ELF-1 (cell line): ENCODE measurements around the gene LRRC8A.

Experiments
- DNase-seq: peaks from one replicate; pipeline ENCODE4 v3.0.0-alpha.2; 2016; ENCODE audit warnings: low read depth, low spot score

LRRC8A gene

DNA sequence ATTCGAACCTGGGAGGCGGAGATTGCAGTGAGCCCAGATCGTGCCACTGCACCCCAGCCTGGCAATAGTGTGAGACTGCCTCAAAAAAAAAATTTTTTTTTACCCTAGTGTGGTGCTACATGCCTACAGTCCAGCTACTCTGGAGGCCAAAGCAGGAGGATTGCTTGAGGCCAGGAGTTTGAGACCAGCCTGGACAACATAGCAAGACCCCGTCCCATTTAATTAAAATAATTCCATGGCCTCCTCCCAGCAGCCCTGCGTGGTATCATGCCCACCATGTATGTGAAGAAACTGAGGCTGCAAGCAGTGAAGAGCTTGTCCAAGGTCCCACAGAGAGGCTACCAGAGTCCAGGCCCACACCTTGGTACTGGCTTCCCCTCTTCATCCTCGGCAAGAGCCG, 19.4 kb downstream of the LRRC8A start:
- DNase-seq: no peak

DNA sequence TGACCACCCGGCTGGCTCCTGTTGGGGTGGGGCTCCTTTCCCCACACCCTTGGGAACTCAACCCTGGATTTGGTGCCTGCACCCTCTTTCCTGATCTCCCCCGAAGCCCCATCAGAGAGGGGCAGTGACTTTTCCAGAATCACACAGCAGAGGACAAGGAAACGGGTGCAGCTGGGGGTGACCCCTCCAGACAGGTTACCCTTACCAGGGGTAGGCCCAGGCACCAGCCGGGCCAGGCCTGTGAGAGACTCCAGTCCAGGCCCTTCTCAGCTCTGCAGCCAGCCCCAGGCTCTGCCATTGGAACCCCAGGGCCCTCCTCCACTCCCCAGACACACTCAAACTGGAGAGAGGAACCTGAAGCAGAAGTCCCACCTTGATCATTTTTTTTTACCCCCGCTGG, 19.9 kb downstream of the LRRC8A start:
- no peak for DNase-seq

GRCh38 chr9:128902351-128903078, 20.6 kb downstream of the LRRC8A start:
- no peak for DNase-seq

DNA sequence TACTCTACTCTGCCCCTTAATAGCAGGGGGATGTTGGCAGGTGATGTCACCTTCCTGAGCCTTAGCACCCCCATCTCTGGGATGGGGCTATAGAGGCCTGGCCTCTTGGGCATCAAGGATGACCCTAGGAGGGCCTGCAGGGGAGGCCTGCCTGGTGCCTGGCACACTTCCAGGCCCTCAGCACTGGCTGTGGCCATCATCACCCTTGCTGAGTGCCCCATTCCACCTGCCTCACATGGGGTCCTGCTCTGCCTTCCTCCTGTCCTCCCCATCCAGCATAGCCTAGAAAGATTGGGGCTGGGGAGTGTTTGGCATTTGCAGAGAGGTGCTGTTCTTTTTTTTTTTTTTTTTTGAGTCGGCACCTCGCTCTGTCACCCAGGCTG, 21.1 kb downstream of the LRRC8A start:
- DNase-seq: no peak

DNA sequence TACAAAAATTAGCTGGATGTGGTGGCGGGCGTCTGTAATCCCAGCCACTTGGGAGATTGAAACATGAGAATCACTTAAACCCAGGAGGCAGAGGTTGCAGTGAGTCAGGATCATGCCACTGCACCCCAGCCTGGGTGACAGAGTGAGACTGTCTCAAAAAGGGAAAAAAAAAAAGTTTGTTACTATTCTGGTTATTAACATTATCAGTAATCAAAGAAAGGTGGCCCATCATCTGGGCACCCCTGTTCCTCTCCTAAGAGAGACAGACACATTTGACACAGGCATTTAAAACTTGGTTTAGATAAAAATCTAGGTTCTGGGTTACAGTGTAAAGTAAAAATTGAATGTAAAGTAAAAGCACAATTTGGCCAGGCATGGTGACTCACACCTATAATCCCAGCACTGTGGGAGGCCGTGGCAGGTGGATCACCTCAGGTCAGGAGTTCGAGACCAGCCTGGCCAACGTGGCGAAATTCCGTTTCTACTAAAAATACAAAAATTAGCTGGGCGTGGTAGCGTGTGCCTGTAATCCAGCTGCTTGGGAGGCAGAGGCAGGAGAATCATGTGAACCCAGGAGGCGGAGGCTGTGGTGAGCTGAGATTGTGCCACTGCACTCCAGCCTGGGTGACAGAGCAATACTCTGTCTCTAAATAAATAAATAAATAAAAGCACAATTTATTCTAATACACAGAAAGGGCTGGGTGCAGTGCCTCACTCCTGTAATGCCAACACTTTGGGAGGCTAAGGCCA, 22.1 kb downstream of the LRRC8A start:
- DNase-seq: no peak

DNA sequence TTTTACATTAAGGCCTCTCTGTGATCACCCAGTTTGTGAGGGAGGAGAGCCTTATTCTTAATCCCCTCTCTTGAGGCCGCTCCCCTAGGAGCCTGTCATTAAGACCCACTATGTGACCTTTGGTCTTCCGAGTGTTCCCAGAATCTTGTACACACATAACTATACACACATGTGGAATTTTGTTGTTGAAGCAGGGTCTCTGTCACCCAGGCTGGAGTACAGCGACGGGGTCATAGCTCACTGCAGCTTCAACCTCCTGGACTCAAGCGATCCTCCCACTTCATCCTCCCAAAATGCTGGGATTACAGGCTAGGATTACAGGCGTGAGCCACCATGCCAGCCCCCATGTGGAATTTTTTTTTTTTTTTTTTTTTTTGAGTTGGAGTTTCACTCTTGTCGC, 24.0 kb downstream of the LRRC8A start:
- DNase-seq: no peak

DNA sequence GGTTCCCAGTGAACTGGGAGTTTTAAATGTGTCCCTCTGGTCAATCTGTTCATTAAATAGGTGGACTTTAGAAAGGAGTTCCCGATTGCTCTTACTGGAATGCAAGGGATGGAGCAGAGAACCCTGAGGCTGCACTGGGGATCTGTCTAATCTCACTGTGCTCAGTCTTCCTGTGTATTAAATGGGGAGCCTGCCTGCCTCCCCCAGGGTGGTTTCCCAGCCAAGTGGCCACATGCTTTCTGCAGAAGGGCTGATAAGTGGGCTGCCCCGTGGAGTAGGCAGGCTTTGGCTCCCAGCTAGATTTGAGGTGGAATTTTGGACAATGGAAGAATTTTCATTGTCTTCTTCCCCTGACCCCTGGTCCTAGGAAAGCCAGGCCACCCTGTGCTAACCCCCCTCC, 24.8 kb downstream of the LRRC8A start:
- no peak for DNase-seq

DNA sequence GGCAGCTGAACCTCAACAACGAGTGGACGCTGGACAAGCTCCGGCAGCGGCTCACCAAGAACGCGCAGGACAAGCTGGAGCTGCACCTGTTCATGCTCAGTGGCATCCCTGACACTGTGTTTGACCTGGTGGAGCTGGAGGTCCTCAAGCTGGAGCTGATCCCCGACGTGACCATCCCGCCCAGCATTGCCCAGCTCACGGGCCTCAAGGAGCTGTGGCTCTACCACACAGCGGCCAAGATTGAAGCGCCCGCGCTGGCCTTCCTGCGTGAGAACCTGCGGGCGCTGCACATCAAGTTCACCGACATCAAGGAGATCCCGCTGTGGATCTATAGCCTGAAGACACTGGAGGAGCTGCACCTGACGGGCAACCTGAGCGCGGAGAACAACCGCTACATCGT, 26.4 kb downstream of the LRRC8A start:
- DNase-seq: no peak

DNA sequence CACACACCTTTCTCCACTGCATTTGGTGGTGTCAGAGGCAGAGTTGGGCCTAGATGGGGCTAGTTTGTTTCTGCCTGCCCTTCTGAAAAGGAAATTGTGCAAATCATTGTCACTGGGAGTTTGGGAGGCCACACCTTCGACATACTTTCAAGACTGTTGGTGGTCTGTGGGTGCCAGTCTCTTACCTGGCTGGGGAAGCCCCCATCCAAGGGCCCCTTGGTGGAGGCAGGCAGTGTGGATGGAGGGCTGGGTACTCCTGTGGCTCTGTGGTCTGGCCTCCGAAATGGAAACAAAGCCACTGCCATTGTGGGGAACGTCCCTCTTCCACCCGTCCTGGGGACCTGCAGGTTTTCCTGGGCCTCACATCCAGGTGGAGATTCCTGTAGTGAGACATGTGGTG, 27.9 kb downstream of the LRRC8A start:
- no peak for DNase-seq

DNA sequence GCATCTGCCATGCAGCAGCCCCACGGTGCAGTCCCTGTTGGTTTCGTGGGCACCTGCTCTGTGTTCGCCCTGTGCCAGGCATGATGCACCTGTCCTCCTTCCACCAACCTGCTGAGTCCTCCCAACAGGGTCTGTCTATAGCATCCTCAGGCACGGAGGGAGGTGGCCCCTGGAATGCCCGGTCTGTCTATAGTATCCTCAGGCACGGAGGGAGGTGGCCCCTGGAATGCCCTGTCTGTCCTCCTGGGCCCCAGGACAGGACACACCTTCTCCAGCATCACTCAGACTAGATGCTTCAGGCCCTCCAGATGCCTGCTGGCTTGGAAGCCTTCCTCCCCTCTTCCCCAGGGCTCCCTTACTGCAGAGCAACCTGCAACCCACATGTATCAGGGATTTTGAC, 29.0 kb downstream of the LRRC8A start:
- no peak for DNase-seq

- peak; percentile 63 for DNase-seq
Measured at GRCh38 chr9:128911529-128912035, 29.6 kb downstream of the LRRC8A start.

GRCh38 chr9:128912270-128912853, 30.4 kb downstream of the LRRC8A start:
- peak; percentile 55 for DNase-seq

DNA sequence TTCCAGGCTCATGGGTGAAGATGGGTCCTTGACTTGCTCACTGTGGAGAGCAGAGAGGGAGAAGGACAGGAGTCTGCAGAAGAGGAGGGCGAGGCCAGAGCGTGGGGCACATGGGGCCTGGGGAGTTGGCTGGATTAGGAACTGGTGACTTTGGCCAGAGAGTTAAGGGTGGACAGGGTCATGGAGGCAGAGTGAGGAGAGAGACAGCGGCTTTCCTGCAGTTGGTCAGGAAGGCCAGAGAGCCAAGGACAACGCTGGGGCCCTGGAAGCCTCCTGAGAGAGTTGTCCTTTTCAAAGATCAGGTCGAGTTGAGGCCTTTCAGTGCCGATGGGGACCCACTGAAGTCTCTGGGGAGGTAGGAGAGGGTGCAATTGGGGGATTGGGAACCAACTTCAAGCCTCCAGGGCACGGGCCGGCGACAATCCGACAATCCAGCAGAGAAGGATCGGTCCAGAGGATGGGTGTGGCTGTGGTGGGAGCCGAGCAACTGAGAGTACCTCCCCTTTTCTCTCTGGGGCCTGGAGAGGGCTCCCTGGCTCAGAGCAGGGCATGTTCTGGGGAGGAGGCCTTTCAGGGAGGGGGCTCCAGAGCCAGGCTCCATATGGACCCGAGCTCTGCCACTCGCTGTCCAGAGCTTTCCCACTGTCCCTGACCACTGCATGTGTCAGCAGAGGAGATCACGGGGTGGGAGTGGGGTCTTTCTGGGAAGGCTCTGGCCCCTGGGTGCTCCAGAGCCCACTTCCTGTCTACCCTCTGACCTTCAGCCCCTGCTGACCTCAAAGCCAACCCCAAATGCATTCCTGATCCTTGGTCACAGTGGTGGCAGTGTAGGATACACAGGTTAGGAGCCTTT, 31.3 kb downstream of the LRRC8A start:
- no peak for DNase-seq

DNA sequence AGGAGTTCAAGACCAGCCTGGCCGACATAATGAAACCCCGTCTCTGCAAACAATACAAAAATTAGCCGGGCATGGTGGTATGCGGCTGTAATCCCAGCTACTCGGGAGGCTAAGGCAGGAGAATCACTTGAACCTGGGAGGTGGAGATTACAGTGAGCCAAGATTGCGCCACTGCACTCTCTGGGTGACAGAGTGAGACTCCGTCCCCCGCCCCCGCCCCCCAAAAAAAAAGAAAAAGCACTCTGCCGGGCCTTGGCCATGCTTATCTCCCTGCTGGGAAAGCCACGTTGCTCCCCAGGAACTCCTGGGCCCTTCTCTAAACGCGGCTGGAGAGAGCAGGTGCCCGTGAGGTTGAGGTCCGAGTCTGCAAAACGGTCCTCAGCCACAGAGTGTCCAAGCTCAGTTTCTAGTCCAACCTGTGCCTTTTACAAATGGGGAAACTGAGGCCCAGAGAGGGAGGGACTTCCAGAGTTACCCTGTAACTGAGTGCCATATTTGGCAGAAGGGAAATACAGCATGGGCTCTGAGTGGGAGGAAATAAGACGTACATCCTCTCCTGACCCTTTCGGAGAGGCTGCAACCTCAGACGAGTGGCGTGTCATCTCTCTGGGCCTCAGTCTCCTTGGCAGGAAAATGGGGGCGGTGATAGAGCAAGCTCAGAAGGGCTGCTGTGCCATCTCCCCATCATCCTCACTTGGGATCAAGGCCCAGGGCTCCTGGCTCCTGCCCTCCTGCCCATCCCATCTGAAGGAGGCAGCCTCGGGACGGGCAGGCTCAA, 32.3 kb downstream of the LRRC8A start:
- DNase-seq: no peak

DNA sequence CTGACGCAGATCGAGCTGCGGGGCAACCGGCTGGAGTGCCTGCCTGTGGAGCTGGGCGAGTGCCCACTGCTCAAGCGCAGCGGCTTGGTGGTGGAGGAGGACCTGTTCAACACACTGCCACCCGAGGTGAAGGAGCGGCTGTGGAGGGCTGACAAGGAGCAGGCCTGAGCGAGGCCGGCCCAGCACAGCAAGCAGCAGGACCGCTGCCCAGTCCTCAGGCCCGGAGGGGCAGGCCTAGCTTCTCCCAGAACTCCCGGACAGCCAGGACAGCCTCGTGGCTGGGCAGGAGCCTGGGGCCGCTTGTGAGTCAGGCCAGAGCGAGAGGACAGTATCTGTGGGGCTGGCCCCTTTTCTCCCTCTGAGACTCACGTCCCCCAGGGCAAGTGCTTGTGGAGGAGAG, 34.3 kb downstream of the LRRC8A start:
- peak; percentile 57 for DNase-seq

DNA sequence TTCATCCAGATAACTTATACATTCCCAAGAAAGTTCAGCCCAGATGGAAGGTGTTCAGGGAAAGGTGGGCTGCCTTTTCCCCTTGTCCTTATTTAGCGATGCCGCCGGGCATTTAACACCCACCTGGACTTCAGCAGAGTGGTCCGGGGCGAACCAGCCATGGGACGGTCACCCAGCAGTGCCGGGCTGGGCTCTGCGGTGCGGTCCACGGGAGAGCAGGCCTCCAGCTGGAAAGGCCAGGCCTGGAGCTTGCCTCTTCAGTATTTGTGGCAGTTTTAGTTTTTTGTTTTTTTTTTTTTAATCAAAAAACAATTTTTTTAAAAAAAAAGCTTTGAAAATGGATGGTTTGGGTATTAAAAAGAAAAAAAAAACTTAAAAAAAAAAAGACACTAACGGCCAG, 34.8 kb downstream of the LRRC8A start:
- DNase-seq: no peak

GRCh38 chr9:128917151-128917849, 35.4 kb downstream of the LRRC8A start:
- no peak for DNase-seq

DNA sequence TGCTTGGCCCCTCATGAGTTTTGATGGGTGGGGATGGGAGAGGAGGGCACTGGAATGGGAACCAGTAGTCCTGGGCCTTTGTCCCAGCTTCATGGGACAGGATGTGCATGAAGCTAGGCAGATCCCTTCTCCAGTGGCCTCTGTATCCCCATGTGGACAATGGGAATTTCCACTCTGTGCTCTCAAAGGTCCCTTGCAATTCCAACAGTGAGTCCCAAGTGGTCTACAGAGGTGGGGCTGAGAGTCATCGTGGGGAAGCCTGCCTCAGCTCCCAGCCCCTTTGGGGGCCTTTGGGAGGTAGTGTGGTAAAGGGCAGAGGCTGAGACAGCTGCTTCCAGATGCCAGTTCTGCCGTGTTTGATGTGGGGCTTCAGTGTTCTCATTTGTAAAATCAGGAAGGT, 37.0 kb downstream of the LRRC8A start:
- DNase-seq: no peak

DNA sequence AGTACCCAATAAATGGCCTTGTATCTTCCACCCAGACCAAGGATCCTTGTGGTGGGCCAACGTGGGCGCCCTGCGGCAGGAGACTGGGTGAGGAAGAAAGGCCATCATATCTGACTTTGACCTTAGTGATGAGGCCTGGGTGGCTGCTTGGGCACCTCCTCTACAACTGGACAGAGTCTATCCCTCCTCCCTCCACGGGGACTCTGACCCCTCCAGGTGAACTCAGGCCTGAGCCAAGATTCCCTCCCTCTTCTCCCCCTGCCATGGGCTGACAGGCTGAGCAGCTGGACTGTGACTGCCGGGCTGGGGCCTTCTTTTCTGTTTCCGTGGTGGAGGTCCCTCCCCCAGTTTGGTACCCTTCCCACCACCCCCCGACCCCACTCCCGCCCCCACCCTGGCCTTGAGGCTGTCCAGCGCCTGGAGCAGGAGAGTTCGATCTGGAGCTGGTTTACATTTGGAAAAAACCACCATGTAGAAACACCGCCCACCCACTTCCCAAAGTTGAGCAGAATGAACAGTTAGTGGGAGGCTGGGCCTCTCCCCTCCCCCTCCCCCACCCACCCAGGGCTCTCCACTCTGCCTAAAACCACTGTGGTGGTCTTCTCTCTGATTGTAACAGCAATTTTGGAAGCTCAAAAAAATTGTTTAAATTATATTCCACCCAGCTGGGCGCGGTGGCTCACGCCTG, 37.6 kb downstream of the LRRC8A start:
- no peak for DNase-seq
